HEK293 (cell line): ENCODE measurements around the gene TRIM29.

Source experiments
- CTCF ChIA-PET: fragments of 350-600 bp; formaldehyde crosslinking; extraction: SDS; loops from one replicate; lab custom pipeline; 2021; ENCODE audit warnings: antibody characterized with exemption; lab: Yijun Ruan, JAX
- POLR2A ChIA-PET: fragments of 300-600 bp; formaldehyde crosslinking; extraction: SDS; loops from one replicate; lab custom pipeline; 2020; ENCODE audit warnings: antibody characterized with exemption, inconsistent platforms; lab: Yijun Ruan, JAX
- H3K27ac ChIP-seq: fragments of 200-500 bp; sonication (Bioruptor generic); 2 replicates; pipeline ENCODE4 v1.5.1; 2014; ENCODE audit warnings: low read depth, low read length, control low read depth, inconsistent platforms; ENCODE audit errors: extremely low read depth
- H3K36me3 ChIP-seq, 2 experiments: fragments of 200-500 bp in 1 of 2; sonication (Bioruptor generic) in 1 of 2; 1 replicate in 1 of 2; 2 replicates in 1 of 2; pipeline ENCODE4 v1.5.1; 2014 to 2017; ENCODE audit warnings: inconsistent platforms in 2 of 2, low read length in 2 of 2; ENCODE audit not compliant: control insufficient read depth in 2 of 2, insufficient read depth in 1 of 2
- H3K4me1 ChIP-seq: fragments of 200-500 bp; sonication (Bioruptor generic); 2 replicates; pipeline ENCODE4 v1.5.1; 2014; ENCODE audit warnings: mild to moderate bottlenecking, low read length, inconsistent platforms; ENCODE audit not compliant: control insufficient read depth, insufficient read depth
- H3K4me3 ChIP-seq: 2 replicates; pipeline ENCODE4 v1.5.1; 2011; ENCODE audit warnings: low read depth, mild to moderate bottlenecking, control low read depth, low read length, moderate library complexity
- H3K9me3 ChIP-seq: fragments of 200-500 bp; sonication (Bioruptor generic); 2 replicates; pipeline ENCODE4 v1.5.1; 2014; ENCODE audit warnings: low read depth, low read length, inconsistent platforms; ENCODE audit not compliant: control insufficient read depth, insufficient read depth
- KLF7 ChIP-seq: fragments of 450-650 bp; formaldehyde crosslinking; IDR thresholded peaks from 2 replicates; pipeline ENCODE4 v1.5.1; 2016; ENCODE audit warnings: missing biosample characterization, missing genetic modification characterization, borderline replicate concordance
- KLF9 ChIP-seq: fragments of 450-650 bp; formaldehyde crosslinking; IDR thresholded peaks from 2 replicates; pipeline ENCODE4 v1.5.1; 2016; ENCODE audit warnings: missing biosample characterization, missing genetic modification characterization, low read depth
- ZBTB17 ChIP-seq: fragments of 450-650 bp; formaldehyde crosslinking; IDR thresholded peaks from 2 replicates; pipeline ENCODE4 v1.5.1; 2016; ENCODE audit warnings: missing biosample characterization, missing genetic modification characterization
- ZBTB21 ChIP-seq: fragments of 450-650 bp; formaldehyde crosslinking; IDR thresholded peaks from 2 replicates; pipeline ENCODE4 v1.5.1; 2017; ENCODE audit warnings: missing biosample characterization, missing genetic modification characterization
- ZFP69B ChIP-seq: fragments of 450-650 bp; formaldehyde crosslinking; IDR thresholded peaks from 2 replicates; pipeline ENCODE4 v1.5.1; 2016; ENCODE audit warnings: missing biosample characterization, missing genetic modification characterization
- ZNF138 ChIP-seq: fragments of 450-650 bp; formaldehyde crosslinking; IDR thresholded peaks from 2 replicates; pipeline ENCODE4 v1.5.1; 2016; ENCODE audit warnings: missing biosample characterization, missing genetic modification characterization, borderline replicate concordance
- ZNF335 ChIP-seq: fragments of 450-650 bp; formaldehyde crosslinking; conservative IDR thresholded peaks from 2 replicates; pipeline ENCODE4 v1.5.1; 2016; ENCODE audit warnings: missing biosample characterization, missing genetic modification characterization
- ZNF366 ChIP-seq: fragments of 450-650 bp; formaldehyde crosslinking; conservative IDR thresholded peaks from 2 replicates; pipeline ENCODE4 v1.5.1; 2016; ENCODE audit warnings: missing biosample characterization, missing genetic modification characterization
- ZNF391 ChIP-seq: fragments of 450-650 bp; formaldehyde crosslinking; IDR thresholded peaks from 2 replicates; pipeline ENCODE4 v1.5.1; 2016; ENCODE audit warnings: low read depth, missing biosample characterization, missing genetic modification characterization, borderline replicate concordance
- ZNF416 ChIP-seq: fragments of 450-650 bp; formaldehyde crosslinking; IDR thresholded peaks from 2 replicates; pipeline ENCODE4 v1.5.1; 2016; ENCODE audit warnings: missing biosample characterization, missing genetic modification characterization
- ZNF423 ChIP-seq: fragments of 450-650 bp; formaldehyde crosslinking; IDR thresholded peaks from 2 replicates; pipeline ENCODE4 v1.5.1; 2016; ENCODE audit warnings: missing biosample characterization, missing genetic modification characterization
- ZNF473 ChIP-seq: fragments of 450-650 bp; formaldehyde crosslinking; IDR thresholded peaks from 2 replicates; pipeline ENCODE4 v1.5.1; 2017; ENCODE audit warnings: missing biosample characterization, missing genetic modification characterization
- ZNF521 ChIP-seq: fragments of 450-650 bp; formaldehyde crosslinking; IDR thresholded peaks from 2 replicates; pipeline ENCODE4 v1.5.1; 2017; ENCODE audit warnings: missing biosample characterization, mild to moderate bottlenecking, missing genetic modification characterization
- ZNF571 ChIP-seq: fragments of 450-650 bp; formaldehyde crosslinking; IDR thresholded peaks from 2 replicates; pipeline ENCODE4 v1.5.0; 2017; ENCODE audit warnings: missing biosample characterization, missing genetic modification characterization
- ZNF626 ChIP-seq: fragments of 450-650 bp; sonication (Bioruptor Pico); formaldehyde crosslinking; IDR thresholded peaks from 2 replicates; pipeline ENCODE4 v1.5.1; 2018; ENCODE audit warnings: missing biosample characterization, missing genetic modification characterization, inconsistent platforms
- ZNF664 ChIP-seq: fragments of 450-650 bp; formaldehyde crosslinking; IDR thresholded peaks from 2 replicates; pipeline ENCODE4 v1.5.1; 2016; ENCODE audit warnings: missing biosample characterization, missing genetic modification characterization
- ZNF747 ChIP-seq: fragments of 450-650 bp; formaldehyde crosslinking; IDR thresholded peaks from 2 replicates; pipeline ENCODE4 v1.5.1; 2016; ENCODE audit warnings: missing biosample characterization, missing genetic modification characterization
- ZNF76 ChIP-seq: fragments of 450-650 bp; formaldehyde crosslinking; IDR thresholded peaks from 2 replicates; pipeline ENCODE4; 2016; ENCODE audit warnings: low read depth, missing biosample characterization, missing genetic modification characterization, borderline replicate concordance
- ZNF830 ChIP-seq: fragments of 450-650 bp; IDR thresholded peaks from 2 replicates; pipeline ENCODE4 v1.5.0; 2018; ENCODE audit warnings: missing biosample characterization, missing genetic modification characterization, low read depth, mild to moderate bottlenecking, moderate library complexity
- TF ChIP-seq, protein P1 (sequence below): fragments of 450-650 bp; formaldehyde crosslinking; optimal IDR thresholded peaks from 2 replicates; pipeline ENCODE3; 2016; ENCODE audit warnings: missing biosample characterization, mild to moderate bottlenecking, missing genetic modification characterization
- TF ChIP-seq, protein P2 (sequence below): fragments of 450-650 bp; formaldehyde crosslinking; IDR thresholded peaks from 2 replicates; pipeline ENCODE4 v1.5.1; 2016; ENCODE audit warnings: missing biosample characterization, missing genetic modification characterization
- TF ChIP-seq, protein P3 (sequence below): fragments of 450-650 bp; formaldehyde crosslinking; conservative IDR thresholded peaks from 2 replicates; pipeline ENCODE4 v1.5.1; 2016; ENCODE audit warnings: low read depth, missing biosample characterization, missing genetic modification characterization

Gene TRIM29

DNA sequence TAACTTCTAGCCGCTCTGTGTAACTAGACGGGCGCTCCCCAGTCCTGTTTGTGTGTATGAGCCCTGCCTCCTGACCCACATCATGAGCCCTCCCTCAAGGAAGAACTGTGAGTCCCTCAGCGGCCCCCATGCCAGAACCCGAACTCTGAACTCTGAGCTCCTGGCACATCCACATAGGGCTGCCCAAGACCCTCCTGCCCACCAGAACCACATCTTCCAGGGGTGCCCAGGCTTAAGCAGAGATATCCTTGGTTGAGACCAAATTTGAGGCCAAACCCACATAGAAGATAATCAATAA is 3.0 kb downstream of the TRIM29 start:
- H3K4me3 ChIP-seq: no peak overlapping the region
- H3K9me3 ChIP-seq: no peaks in the 10 kb centered on the region
- TF ChIP-seq ZNF138 (tag by site-specific recombination) (no peak), ZNF747 (no peak), ZNF335 (tag by site-specific recombination) (no peak), ZNF571 (tag by site-specific recombination) (no peak), ZNF366 (tag by site-specific recombination) (no peak), ZBTB17 (tag by site-specific recombination) (no peak), ZFP69B (no peak), KLF9 (tag by site-specific recombination) (no peak), KLF7 (tag by site-specific recombination) (no peak), ZNF423 (tag by site-specific recombination) (no peak)
- TF ChIP-seq, protein P1, sequence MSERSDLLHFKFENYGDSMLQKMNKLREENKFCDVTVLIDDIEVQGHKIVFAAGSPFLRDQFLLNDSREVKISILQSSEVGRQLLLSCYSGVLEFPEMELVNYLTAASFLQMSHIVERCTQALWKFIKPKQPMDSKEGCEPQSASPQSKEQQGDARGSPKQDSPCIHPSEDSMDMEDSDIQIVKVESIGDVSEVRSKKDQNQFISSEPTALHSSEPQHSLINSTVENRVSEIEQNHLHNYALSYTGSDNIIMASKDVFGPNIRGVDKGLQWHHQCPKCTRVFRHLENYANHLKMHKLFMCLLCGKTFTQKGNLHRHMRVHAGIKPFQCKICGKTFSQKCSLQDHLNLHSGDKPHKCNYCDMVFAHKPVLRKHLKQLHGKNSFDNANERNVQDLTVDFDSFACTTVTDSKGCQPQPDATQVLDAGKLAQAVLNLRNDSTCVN: no peak
- TF ChIP-seq, protein P2, sequence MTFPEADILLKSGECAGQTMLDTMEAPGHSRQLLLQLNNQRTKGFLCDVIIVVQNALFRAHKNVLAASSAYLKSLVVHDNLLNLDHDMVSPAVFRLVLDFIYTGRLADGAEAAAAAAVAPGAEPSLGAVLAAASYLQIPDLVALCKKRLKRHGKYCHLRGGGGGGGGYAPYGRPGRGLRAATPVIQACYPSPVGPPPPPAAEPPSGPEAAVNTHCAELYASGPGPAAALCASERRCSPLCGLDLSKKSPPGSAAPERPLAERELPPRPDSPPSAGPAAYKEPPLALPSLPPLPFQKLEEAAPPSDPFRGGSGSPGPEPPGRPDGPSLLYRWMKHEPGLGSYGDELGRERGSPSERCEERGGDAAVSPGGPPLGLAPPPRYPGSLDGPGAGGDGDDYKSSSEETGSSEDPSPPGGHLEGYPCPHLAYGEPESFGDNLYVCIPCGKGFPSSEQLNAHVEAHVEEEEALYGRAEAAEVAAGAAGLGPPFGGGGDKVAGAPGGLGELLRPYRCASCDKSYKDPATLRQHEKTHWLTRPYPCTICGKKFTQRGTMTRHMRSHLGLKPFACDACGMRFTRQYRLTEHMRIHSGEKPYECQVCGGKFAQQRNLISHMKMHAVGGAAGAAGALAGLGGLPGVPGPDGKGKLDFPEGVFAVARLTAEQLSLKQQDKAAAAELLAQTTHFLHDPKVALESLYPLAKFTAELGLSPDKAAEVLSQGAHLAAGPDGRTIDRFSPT: no peak
- no peaks in the 10 kb centered on the region for H3K4me1 ChIP-seq
- ChIA-PET CTCF (interaction anchor here (0.5 to 0.6 kb wide), 2 partner anchors 213 to 615 kb away, joined by 3 read pairs; no protein-coding TSS in a partner anchor), POLR2A (no interaction called here)
- no peak overlapping the region for H3K27ac ChIP-seq
- no peaks in the 10 kb centered on the region for H3K36me3 ChIP-seq

DNA sequence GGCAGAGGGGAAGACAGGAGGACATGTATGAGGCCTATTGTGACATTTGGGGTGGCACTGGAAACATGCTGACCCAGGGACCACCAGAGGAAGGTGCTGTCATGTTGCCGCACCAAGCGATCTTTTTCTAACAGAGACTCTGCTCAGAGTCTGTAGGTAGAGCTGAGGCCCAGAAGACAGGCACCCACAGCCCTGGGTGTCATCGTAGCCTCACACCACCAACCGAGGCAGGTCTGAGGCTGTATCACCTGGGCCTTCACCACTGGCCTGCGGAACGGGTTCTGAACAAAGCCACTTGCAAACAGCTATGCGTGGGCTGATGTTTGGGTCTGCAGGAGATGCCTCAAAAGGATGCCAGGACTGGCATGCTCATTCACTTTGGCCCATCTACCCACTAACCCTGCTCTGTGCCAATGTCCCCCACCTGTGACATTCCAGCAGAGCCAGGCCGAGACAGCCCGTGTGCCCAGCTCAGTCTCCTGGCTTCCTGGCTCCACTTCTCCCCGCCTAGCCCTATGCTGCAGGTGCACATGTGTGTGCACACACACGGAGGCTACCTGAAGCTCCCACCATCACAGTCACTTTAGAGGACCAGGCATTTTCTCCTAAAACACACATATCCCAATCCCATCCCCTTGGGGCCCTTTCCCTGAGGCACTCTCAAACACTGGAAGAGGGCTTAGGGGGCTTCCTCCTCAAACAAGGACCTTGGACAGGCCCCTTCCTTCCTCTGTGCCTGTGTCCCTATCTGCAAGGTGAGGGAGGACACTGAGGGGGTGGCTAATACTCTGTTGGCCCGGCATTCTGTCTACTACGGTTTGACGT is 3.6 kb downstream of the TRIM29 start:
- Histone ChIP-seq H3K27ac (no peak overlapping the region), H3K4me1 (no peaks in the 10 kb centered on the region), H3K9me3 (no peaks in the 10 kb centered on the region), H3K36me3 (no peaks in the 10 kb centered on the region), H3K4me3 (no peak overlapping the region)
- ChIA-PET CTCF (interaction anchor here (0.5 to 0.7 kb wide), 2 partner anchors 95 to 212 kb away, joined by 3 to 4 read pairs; no protein-coding TSS in a partner anchor), POLR2A (no interaction called here)
- TF ChIP-seq ZNF391: no peak
- no peak for TF ChIP-seq ZNF76
- TF ChIP-seq, protein P2: no peak
- no peak for TF ChIP-seq ZNF830 (tag by site-specific recombination)
- no peak for TF ChIP-seq ZBTB21
- TF ChIP-seq ZNF626 (tag by site-specific recombination): no peak
- TF ChIP-seq ZNF664 (tag by site-specific recombination): no peak
- TF ChIP-seq, protein P3, sequence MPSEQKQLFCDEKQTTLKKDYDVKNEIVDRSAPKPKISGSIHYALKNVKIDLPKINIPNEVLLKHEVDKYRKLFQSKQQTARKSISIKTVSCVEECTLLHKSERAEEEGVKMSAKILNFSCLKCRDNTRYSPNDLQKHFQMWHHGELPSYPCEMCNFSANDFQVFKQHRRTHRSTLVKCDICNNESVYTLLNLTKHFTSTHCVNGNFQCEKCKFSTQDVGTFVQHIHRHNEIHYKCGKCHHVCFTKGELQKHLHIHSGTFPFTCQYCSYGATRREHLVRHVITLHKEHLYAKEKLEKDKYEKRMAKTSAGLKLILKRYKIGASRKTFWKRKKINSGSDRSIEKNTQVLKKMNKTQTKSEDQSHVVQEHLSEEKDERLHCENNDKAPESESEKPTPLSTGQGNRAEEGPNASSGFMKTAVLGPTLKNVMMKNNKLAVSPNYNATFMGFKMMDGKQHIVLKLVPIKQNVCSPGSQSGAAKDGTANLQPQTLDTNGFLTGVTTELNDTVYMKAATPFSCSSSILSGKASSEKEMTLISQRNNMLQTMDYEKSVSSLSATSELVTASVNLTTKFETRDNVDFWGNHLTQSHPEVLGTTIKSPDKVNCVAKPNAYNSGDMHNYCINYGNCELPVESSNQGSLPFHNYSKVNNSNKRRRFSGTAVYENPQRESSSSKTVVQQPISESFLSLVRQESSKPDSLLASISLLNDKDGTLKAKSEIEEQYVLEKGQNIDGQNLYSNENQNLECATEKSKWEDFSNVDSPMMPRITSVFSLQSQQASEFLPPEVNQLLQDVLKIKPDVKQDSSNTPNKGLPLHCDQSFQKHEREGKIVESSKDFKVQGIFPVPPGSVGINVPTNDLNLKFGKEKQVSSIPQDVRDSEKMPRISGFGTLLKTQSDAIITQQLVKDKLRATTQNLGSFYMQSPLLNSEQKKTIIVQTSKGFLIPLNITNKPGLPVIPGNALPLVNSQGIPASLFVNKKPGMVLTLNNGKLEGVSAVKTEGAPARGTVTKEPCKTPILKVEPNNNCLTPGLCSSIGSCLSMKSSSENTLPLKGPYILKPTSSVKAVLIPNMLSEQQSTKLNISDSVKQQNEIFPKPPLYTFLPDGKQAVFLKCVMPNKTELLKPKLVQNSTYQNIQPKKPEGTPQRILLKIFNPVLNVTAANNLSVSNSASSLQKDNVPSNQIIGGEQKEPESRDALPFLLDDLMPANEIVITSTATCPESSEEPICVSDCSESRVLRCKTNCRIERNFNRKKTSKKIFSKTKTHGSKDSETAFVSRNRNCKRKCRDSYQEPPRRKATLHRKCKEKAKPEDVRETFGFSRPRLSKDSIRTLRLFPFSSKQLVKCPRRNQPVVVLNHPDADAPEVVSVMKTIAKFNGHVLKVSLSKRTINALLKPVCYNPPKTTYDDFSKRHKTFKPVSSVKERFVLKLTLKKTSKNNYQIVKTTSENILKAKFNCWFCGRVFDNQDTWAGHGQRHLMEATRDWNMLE: no peak
- no peak for TF ChIP-seq ZNF521 (tag by site-specific recombination)
- no peak for TF ChIP-seq ZNF366 (tag by site-specific recombination)
- no peak for TF ChIP-seq ZNF416 (tag by site-specific recombination)
- TF ChIP-seq ZNF473: no peak
